Smooth muscle cell (in vitro differentiated cells): ENCODE data around the gene TNPO1. TPM values are rescaled to one million over a fixed set of nuclear protein-coding genes. Genes with fewer than 3 reads are reported as not detected.
A peak's percentile ranks its signal among the peaks of the same experiment; 100 is the strongest.

Experiments
- DNase-seq: peaks from one replicate; lab custom pipeline; 2025; ENCODE audit not compliant: unreplicated experiment; lab: John Stamatoyannopoulos, UW
- H2AFZ ChIP-seq: fragments of 200-600 bp; sonication (generic); 2 replicates; pipeline ENCODE4 v1.6.0; 2016; ENCODE audit warnings: antibody characterized with exemption, low read depth, mild to moderate bottlenecking
- H3F3A ChIP-seq: fragments of 200-600 bp; sonication (generic); 2 replicates; pipeline ENCODE4 v1.6.0; 2017; ENCODE audit warnings: antibody characterized with exemption, low read depth
- H3K27ac ChIP-seq: fragments of 200-600 bp; sonication (generic); 2 replicates; pipeline ENCODE4 v1.5.1; 2016; ENCODE audit warnings: low read depth, mild to moderate bottlenecking
- H3K27me3 ChIP-seq: fragments of 200-600 bp; sonication (generic); 2 replicates; pipeline ENCODE4 v1.6.1; 2016; ENCODE audit warnings: low read depth, mild to moderate bottlenecking
- H3K36me3 ChIP-seq: fragments of 200-600 bp; sonication (generic); 2 replicates; pipeline ENCODE4 v1.5.1; 2016; ENCODE audit warnings: low read depth
- H3K4me1 ChIP-seq: fragments of 200-600 bp; sonication (generic); 2 replicates; pipeline ENCODE4 v1.5.1; 2016; ENCODE audit warnings: low read depth
- H3K4me2 ChIP-seq: fragments of 200-600 bp; sonication (generic); 2 replicates; pipeline ENCODE4 v1.6.0; 2016; ENCODE audit warnings: mild to moderate bottlenecking
- H3K4me3 ChIP-seq: fragments of 200-600 bp; sonication (generic); 2 replicates; pipeline ENCODE4 v1.5.1; 2016; ENCODE audit warnings: mild to moderate bottlenecking
- H3K79me2 ChIP-seq: fragments of 200-600 bp; sonication (generic); 2 replicates; pipeline ENCODE4 v1.6.0; 2016; ENCODE audit warnings: low read depth, mild to moderate bottlenecking
- H3K9ac ChIP-seq: fragments of 200-600 bp; sonication (generic); 2 replicates; pipeline ENCODE4 v1.6.0; 2016; ENCODE audit warnings: low read depth
- H3K9me3 ChIP-seq: fragments of 200-600 bp; sonication (generic); replicated peaks from 2 replicates; pipeline ENCODE4 v1.5.1; 2016; ENCODE audit warnings: low read depth
- H4K20me1 ChIP-seq: fragments of 200-600 bp; sonication (generic); 2 replicates; pipeline ENCODE4 v1.6.0; 2016; ENCODE audit warnings: low read depth
- CTCF ChIP-seq: fragments of 200-600 bp; sonication (generic); IDR thresholded peaks from 2 replicates; pipeline ENCODE4 v1.5.1; 2017; ENCODE audit warnings: borderline replicate concordance, mild to moderate bottlenecking, antibody characterized with exemption; ENCODE audit not compliant: insufficient read depth, poor library complexity, severe bottlenecking
- WGBS: methylation state at CpG from one replicate; pipeline ENCODE4 v1.1.7; 2016; ENCODE audit warnings: low lambda C conversion rate; 5-methylcytosine and 5-hydroxymethylcytosine counted together
- polyA plus RNA-seq: library from polyadenylated mRNA; unstranded; fragments of >200 nt; fragmentation: Nextera tagmentation; extraction: Ambion mirVana; gene quantifications from 2 replicates; pipeline ENCODE4 v1.2.1, GENCODE V29; 2016
- total RNA-seq: library from RNA; depleted of rRNA; stranded (reverse); fragments of >200 nt; gene quantifications from 2 replicates; pipeline ENCODE4 v1.2.3, GENCODE V29; 2014

The TNPO1 gene
- total and polyA plus RNA-seq, 2 experiments from 2014 or later, result 62.7 to 182 TPM

- DNase-seq, result no peak
- Histone ChIP-seq H3K4me3 (no peak overlapping the region), H3K9me3 (no peaks in the 10 kb centered on the region), H3K27me3 (no peaks in the 10 kb centered on the region), H3K9ac (no peak overlapping the region), H3K4me2 (no peak overlapping the region), H2AFZ (no peak overlapping the region), H3F3A (peaks cover 3% of the 10 kb centered on the region), H4K20me1 (peaks cover 86% of the 10 kb centered on the region), H3K27ac (peak overlapping the region; percentile 26), H3K79me2 (peaks cover 99% of the 10 kb centered on the region), H3K36me3 (peaks cover 8% of the 10 kb centered on the region), H3K4me1 (peaks cover 11% of the 10 kb centered on the region)
- TF ChIP-seq CTCF, result no peak
- 70% methylated on average over 2 of the region's 2 CpGs for WGBS
These were observed 39.4 kb downstream of the TNPO1 start for GRCh38 chr5:72855821-72856220.

- Histone ChIP-seq H3K9me3 (no peaks in the 10 kb centered on the region), H4K20me1 (peaks cover 86% of the 10 kb centered on the region), H3F3A (peaks cover 3% of the 10 kb centered on the region), H3K79me2 (peaks cover 97% of the 10 kb centered on the region), H3K27me3 (no peaks in the 10 kb centered on the region), H3K9ac (no peak overlapping the region), H3K4me2 (no peak overlapping the region), H3K36me3 (peaks cover 11% of the 10 kb centered on the region), H3K27ac (peak overlapping the region; percentile 37), H2AFZ (no peak overlapping the region), H3K4me1 (no peaks in the 10 kb centered on the region), H3K4me3 (no peak overlapping the region)
- WGBS, result 98% methylated on average over 5 of the region's 5 CpGs
- DNase-seq, result no peak
- no peak for TF ChIP-seq CTCF
These were observed 40.9 kb downstream of the TNPO1 start for GRCh38 chr5:72857396-72857795.

GRCh38 chr5:72859127-72859526 lies 42.7 kb downstream of the TNPO1 start:
- peaks cover 11% of the 10 kb centered on the region for H3K36me3 ChIP-seq
- no peaks in the 10 kb centered on the region for H3K4me1 ChIP-seq
- H3K9me3 ChIP-seq, result no peaks in the 10 kb centered on the region
- no peak overlapping the region for H3K27ac ChIP-seq
- DNase-seq, result no peak
- peaks cover 84% of the 10 kb centered on the region for H4K20me1 ChIP-seq
- no peak overlapping the region for H2AFZ ChIP-seq
- 95% methylated on average over 1 of the region's 1 CpG for WGBS
- H3K4me3 ChIP-seq, result no peak overlapping the region
- peaks cover 96% of the 10 kb centered on the region for H3K79me2 ChIP-seq
- TF ChIP-seq CTCF, result no peak
- H3K9ac ChIP-seq, result no peak overlapping the region
- H3K27me3 ChIP-seq, result no peaks in the 10 kb centered on the region
- peaks cover 3% of the 10 kb centered on the region for H3F3A ChIP-seq
- H3K4me2 ChIP-seq, result no peak overlapping the region

- Histone ChIP-seq H3K9me3 (no peaks in the 10 kb centered on the region), H3K4me2 (no peak overlapping the region), H3K4me1 (no peaks in the 10 kb centered on the region), H2AFZ (no peak overlapping the region), H3K27me3 (no peaks in the 10 kb centered on the region), H3K36me3 (peaks cover 13% of the 10 kb centered on the region), H4K20me1 (peaks cover 73% of the 10 kb centered on the region), H3F3A (peaks cover 3% of the 10 kb centered on the region), H3K4me3 (no peak overlapping the region), H3K9ac (no peak overlapping the region), H3K79me2 (peaks cover 95% of the 10 kb centered on the region), H3K27ac (peak overlapping the region; percentile 29)
- 37% methylated on average over 4 of the region's 4 CpGs for WGBS
- no peak for TF ChIP-seq CTCF
- DNase-seq, result no peak
These were observed 44.0 kb downstream of the TNPO1 start for GRCh38 chr5:72860499-72860898.
